ENCODE measurements around the gene MCF2L.

The MCF2L gene

DNA sequence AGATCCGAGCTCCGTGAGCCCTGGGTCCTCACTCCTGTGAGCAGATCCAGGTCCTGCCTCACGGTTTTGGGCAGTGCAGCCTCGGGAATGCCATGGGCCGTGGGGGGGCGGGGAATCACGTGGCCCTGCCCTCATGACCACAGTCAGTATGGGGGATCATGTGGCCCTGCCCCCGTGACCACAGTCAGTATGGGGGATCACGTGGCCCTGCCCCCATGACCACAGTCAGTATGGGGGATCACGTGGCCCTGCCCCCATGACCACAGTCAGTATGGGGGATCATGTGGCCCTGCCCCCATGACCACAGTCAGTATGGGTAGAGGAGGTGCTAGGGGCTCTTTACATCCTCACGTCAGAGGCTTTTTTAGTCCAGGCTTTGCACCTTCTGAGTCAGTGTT is 72.3 kb downstream of the MCF2L start:
- TF ChIP-seq, protein P1, sequence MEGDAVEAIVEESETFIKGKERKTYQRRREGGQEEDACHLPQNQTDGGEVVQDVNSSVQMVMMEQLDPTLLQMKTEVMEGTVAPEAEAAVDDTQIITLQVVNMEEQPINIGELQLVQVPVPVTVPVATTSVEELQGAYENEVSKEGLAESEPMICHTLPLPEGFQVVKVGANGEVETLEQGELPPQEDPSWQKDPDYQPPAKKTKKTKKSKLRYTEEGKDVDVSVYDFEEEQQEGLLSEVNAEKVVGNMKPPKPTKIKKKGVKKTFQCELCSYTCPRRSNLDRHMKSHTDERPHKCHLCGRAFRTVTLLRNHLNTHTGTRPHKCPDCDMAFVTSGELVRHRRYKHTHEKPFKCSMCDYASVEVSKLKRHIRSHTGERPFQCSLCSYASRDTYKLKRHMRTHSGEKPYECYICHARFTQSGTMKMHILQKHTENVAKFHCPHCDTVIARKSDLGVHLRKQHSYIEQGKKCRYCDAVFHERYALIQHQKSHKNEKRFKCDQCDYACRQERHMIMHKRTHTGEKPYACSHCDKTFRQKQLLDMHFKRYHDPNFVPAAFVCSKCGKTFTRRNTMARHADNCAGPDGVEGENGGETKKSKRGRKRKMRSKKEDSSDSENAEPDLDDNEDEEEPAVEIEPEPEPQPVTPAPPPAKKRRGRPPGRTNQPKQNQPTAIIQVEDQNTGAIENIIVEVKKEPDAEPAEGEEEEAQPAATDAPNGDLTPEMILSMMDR (IDR thresholded peaks at IDR 0.05; ENCODE audit: low read depth, low read length), result no peak
- no peaks in the 10 kb centered on the region for H3K36me3 ChIP-seq
- no peak overlapping the region for H3K4me3 ChIP-seq (ENCODE audit: low read depth, low read length)
- H3K4me1 ChIP-seq, result no peaks in the 10 kb centered on the region
- no peak for DNase-seq
- no peaks in the 10 kb centered on the region for H3K27me3 ChIP-seq
- H3K9me3 ChIP-seq, result no peaks in the 10 kb centered on the region

DNA sequence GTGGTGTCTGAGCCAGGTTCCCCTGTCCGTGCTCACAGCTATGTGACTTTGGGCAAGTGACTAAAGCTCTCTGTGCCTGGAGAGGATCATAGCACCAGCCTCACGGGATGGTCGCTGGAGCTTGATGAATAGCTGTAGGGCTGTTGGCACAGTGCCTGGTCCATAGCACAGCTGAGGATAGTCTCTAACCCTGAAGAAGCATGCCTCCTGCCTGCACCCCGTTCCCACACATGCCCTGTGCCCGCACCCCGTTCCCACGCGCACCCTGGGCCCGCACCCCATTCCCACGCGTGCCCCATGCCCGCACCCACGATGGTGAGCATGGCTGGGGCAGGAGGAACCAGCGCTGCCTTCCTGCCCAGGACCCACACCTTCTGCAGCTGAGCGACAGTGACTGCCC is 72.9 kb downstream of the MCF2L start:
- Histone ChIP-seq H3K4me3 (ENCODE audit: low read depth, low read length) (no peak overlapping the region), H3K27me3 (no peaks in the 10 kb centered on the region), H3K9me3 (no peaks in the 10 kb centered on the region), H3K36me3 (no peaks in the 10 kb centered on the region), H3K4me1 (no peaks in the 10 kb centered on the region)
- TF ChIP-seq, protein P1 (IDR thresholded peaks at IDR 0.05; ENCODE audit: low read depth, low read length), result no peak
- DNase-seq, result no peak

DNA sequence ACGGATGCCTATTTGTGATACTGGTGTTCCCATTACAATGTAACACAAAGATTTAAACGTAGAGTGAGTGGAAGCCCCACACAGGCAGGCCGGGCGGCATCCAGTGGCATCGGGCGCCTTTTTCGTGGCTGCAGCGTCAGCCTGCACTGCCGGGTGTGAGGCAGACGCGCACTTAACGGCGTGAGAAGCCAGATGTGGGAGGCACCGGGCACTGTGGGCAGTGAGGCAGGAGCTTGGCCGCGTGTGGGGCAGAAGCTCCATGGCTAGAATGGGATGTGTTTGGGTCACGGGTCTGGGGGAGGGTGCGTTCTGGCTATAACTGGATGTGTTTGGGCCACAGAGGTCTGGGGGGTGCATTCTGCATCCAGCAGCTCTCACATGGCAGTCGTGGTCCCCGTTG is 73.4 kb downstream of the MCF2L start:
- Histone ChIP-seq H3K4me1 (no peaks in the 10 kb centered on the region), H3K4me3 (ENCODE audit: low read depth, low read length) (no peak overlapping the region), H3K9me3 (no peaks in the 10 kb centered on the region), H3K36me3 (no peaks in the 10 kb centered on the region), H3K27me3 (no peaks in the 10 kb centered on the region)
- TF ChIP-seq, protein P1 (IDR thresholded peaks at IDR 0.05; ENCODE audit: low read depth, low read length), result no peak
- DNase-seq, result no peak

DNA sequence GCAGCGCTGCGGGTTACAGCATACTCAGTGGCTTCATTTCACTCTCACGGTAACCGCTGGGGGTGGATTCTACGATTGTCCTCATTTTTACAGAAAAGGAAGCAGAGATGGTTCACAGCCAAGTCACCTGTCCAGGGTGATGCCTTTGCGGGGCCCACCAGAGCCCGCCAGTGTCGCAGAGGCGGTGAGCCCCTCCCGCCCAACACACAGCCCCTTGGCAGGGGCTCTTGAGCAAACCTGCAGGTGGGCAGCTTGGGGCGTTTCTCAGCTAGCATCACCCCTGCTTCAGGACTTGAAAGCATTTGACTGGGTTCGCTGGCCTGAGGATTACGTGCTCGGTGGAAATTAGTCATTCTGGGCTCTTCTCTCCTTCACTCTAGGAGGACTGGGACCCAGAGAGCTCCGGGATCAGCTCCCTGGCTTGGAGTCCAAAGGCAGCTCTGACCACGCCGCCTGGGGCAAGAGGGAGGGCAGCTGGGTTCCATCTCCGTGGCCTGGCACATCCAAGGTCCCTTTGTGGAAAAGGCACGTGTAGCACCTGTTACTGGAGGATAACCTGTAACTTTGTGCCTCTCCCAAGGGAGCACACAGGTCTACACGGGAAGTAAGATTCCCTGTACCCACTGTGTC is 74.1 kb downstream of the MCF2L start:
- Histone ChIP-seq H3K27me3 (no peaks in the 10 kb centered on the region), H3K9me3 (no peaks in the 10 kb centered on the region), H3K4me1 (no peaks in the 10 kb centered on the region), H3K36me3 (no peaks in the 10 kb centered on the region), H3K4me3 (ENCODE audit: low read depth, low read length) (no peak overlapping the region)
- DNase-seq, result no peak
- TF ChIP-seq, protein P1 (IDR thresholded peaks at IDR 0.05; ENCODE audit: low read depth, low read length), result no peak

DNA sequence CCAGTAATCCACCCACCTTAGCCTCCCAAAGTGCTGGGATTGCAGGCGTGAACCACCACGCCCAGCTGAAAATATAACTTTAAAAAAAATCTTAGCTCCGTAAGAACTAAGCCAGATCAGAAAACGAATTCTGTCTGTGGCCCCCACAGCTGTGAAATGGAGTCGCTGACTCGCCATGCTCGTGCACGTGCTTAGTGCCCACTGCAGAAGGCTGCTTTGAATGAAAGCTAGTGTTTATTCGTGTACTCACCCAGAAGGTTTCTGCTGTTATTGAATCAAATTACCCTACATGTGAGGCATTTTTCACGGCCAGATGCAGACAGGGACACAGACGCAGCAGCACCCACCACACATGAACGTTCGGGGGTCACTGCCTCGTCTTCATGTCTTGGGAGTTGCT is 74.9 kb downstream of the MCF2L start:
- Histone ChIP-seq H3K4me3 (ENCODE audit: low read depth, low read length) (peak overlapping the region; percentile 70), H3K4me1 (no peaks in the 10 kb centered on the region), H3K36me3 (no peaks in the 10 kb centered on the region), H3K9me3 (no peaks in the 10 kb centered on the region), H3K27me3 (no peaks in the 10 kb centered on the region)
- TF ChIP-seq, protein P1 (IDR thresholded peaks at IDR 0.05; ENCODE audit: low read depth, low read length), result no peak
- no peak for DNase-seq

DNA sequence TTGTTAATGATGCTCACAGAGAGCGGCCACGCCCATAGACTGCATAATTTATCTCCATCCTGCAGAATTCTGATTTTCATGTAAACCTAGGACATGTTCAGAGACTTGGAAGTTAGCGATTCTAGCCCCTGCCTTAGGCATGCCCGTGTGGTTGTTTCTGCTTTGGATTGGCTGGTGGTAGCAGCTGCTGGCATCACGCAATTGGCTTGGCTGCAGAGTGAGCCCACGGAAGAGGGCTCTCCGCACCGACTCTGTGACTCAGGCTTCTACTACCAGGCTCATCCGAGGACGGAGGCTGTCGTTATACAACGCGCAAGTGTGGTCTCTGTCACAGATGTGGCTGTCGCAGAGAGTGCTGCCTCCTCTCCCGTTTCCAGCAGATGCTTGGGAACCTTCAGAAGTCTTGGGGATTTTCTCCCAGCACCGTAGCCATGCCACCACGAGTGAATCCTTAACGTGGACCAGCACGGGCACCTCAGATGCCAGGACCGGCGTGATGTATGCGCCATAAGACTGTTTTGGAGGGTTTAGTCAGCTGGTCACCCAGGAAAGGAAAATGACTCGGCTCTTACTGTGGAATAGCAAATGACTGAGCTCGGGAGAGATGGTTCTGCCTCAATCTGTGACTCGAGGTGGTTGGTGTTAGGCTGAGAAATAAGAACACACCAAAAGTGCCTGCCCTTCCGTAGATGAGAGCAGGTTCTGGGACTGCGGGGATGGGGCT is 75.5 kb downstream of the MCF2L start:
- peak; percentile 83 for DNase-seq
- no peaks in the 10 kb centered on the region for H3K27me3 ChIP-seq

More for the DNA sequence above, 75.5 kb downstream of the MCF2L start:
- TF ChIP-seq, protein P1 (IDR thresholded peaks at IDR 0.05; ENCODE audit: low read depth, low read length), result no peak
- Histone ChIP-seq H3K4me1 (no peaks in the 10 kb centered on the region), H3K4me3 (ENCODE audit: low read depth, low read length) (peak overlapping the region; percentile 70), H3K9me3 (no peaks in the 10 kb centered on the region), H3K36me3 (no peaks in the 10 kb centered on the region)
